Small intestine (tissue), 7 donors: ENCODE data around the gene SLC17A5. TPM values are rescaled to one million over a fixed set of nuclear protein-coding genes. Genes with fewer than 3 reads are reported as not detected.
"Not testable (repeated sequence)": the region's sequence is repeated elsewhere in the genome, so short reads cannot be mapped to it uniquely, and the experiment has no call there.

Experiments
- DNase-seq, 2 donors: peaks; one replicate each; pipeline versions ENCODE4 v3.0.0 to v3.0.0-alpha.2; 2013
- FAIRE-seq: peaks from 2 replicates; lab custom pipeline; 2012; peaks lifted over from hg19 to GRCh38; lab: Jason Lieb, UNC
- H3K27ac ChIP-seq, 3 donors: one replicate each; pipeline ENCODE4 v1.5.1; 2013; ENCODE audit warnings: low read length in 2 of 3, mild to moderate bottlenecking in 2 of 3, control low read depth in 1 of 3, inconsistent platforms in 1 of 3, low read depth in 1 of 3, moderate library complexity in 1 of 3
- H3K27me3 ChIP-seq, 3 donors: one replicate each; pipeline ENCODE4 v1.6.1; 2013; ENCODE audit warnings: low read length in 3 of 3, inconsistent platforms in 1 of 3; ENCODE audit not compliant: control insufficient read depth in 3 of 3, insufficient read depth in 3 of 3
- H3K36me3 ChIP-seq, 3 donors: one replicate each; pipeline ENCODE4 v1.6.1; 2013; ENCODE audit warnings: low read length in 3 of 3, inconsistent platforms in 1 of 3, low read depth in 1 of 3, mild to moderate bottlenecking in 1 of 3, moderate library complexity in 1 of 3; ENCODE audit not compliant: control insufficient read depth in 3 of 3, insufficient read depth in 2 of 3
- H3K4me1 ChIP-seq, 3 donors: one replicate each; pipeline ENCODE4 v1.6.1; 2013; ENCODE audit warnings: low read length in 2 of 3, inconsistent platforms in 1 of 3, low read depth in 1 of 3, mild to moderate bottlenecking in 1 of 3, moderate library complexity in 1 of 3; ENCODE audit not compliant: control insufficient read depth in 3 of 3, insufficient read depth in 2 of 3
- H3K4me3 ChIP-seq, 3 donors: one replicate each; pipeline ENCODE4 v1.5.1; 2013; ENCODE audit warnings: low read length in 3 of 3, control low read depth in 1 of 3, inconsistent platforms in 1 of 3, low read depth in 1 of 3, mild to moderate bottlenecking in 1 of 3, moderate library complexity in 1 of 3
- H3K9me3 ChIP-seq, 2 donors: one replicate each; pipeline ENCODE4 v1.6.1; 2013; ENCODE audit warnings: low read depth in 1 of 2, low read length in 1 of 2; ENCODE audit not compliant: control insufficient read depth in 2 of 2, insufficient read depth in 1 of 2
- WGBS, 3 donors: extraction: QIAGEN DNeasy Blood & Tissue Kit; methylation state at CpG; one replicate each; pipeline ENCODE4 v1.1.7; 2013; 5-methylcytosine and 5-hydroxymethylcytosine counted together
- polyA plus RNA-seq, 4 donors: library from polyadenylated mRNA; stranded (reverse) in 3 of 4; unstranded in 1 of 4; fragments of 200-250 nt in 3 of 4; fragments of 120-200 nt in 1 of 4; gene quantifications; one replicate each; pipeline versions ENCODE4 v1.2.1 to v1.2.3, GENCODE V29; 2013
- donor health status: healthy with polysubstance abuse.
- donor health status: control.
- donor health status: control.
- donor health status: Bipolar disorder and iron deficiency.
- donor health status: healthy.

Gene SLC17A5
- polyA plus RNA-seq, 4 donors: 4.9 to 152 (median 11.5) TPM

GRCh38 chr6:73640179-73640750 lies 13.5 kb downstream of the SLC17A5 start:
- no peak for DNase-seq
- Histone ChIP-seq H3K4me1 (no peaks in the 10 kb centered on the region), H3K27ac (no peak overlapping the region), H3K36me3 (peaks cover 0 to 15% (median 2%) of the 10 kb centered on the region in 3 donors), H3K4me3 (no peak overlapping the region), H3K9me3 (no peaks in the 10 kb centered on the region), H3K27me3 (no peaks in the 10 kb centered on the region)
- no peak for FAIRE-seq
- 96 to 100% (median 99%) methylated on average over 1 of the region's 1 CpG for WGBS, 3 donors

- FAIRE-seq: no peak
- H3K27ac ChIP-seq: no peak overlapping the region
- no peaks in the 10 kb centered on the region for H3K27me3 ChIP-seq
- WGBS, 3 donors: 77 to 86% (median 83%) methylated on average over 4 of the region's 4 CpGs
- no peaks in the 10 kb centered on the region for H3K4me1 ChIP-seq
- no peaks in the 10 kb centered on the region for H3K9me3 ChIP-seq
- DNase-seq: peak in 1 of 2 donors; percentile 16
- peaks cover 0 to 22% (median 4%) of the 10 kb centered on the region in 3 donors for H3K36me3 ChIP-seq
- no peak overlapping the region for H3K4me3 ChIP-seq
These were observed 14.8 kb downstream of the SLC17A5 start for GRCh38 chr6:73639040-73639439.

- FAIRE-seq: no peak
- Histone ChIP-seq H3K36me3 (peaks cover 2 to 33% (median 6%) of the 10 kb centered on the region in 3 donors), H3K27me3 (no peaks in the 10 kb centered on the region), H3K27ac (no peak overlapping the region), H3K4me1 (no peaks in the 10 kb centered on the region), H3K9me3 (no peaks in the 10 kb centered on the region), H3K4me3 (no peak overlapping the region)
- WGBS, 3 donors: 84 to 87% (median 85%) methylated on average over 2 of the region's 2 CpGs
- no peak for DNase-seq
These were observed 16.4 kb downstream of the SLC17A5 start for GRCh38 chr6:73637404-73637803.

GRCh38 chr6:73636048-73636447 lies 17.7 kb downstream of the SLC17A5 start:
- H3K9me3 ChIP-seq: no peaks in the 10 kb centered on the region
- H3K36me3 ChIP-seq: peaks cover 2 to 42% (median 6%) of the 10 kb centered on the region in 3 donors
- no peak for FAIRE-seq

GRCh38 chr6:73632346-73632745 lies 21.4 kb downstream of the SLC17A5 start:
- Histone ChIP-seq H3K4me3 (no peak overlapping the region), H3K27me3 (no peaks in the 10 kb centered on the region), H3K36me3 (peaks cover 4 to 64% (median 6%) of the 10 kb centered on the region in 3 donors), H3K4me1 (no peaks in the 10 kb centered on the region), H3K9me3 (no peaks in the 10 kb centered on the region), H3K27ac (no peak overlapping the region)
- DNase-seq: no peak
- FAIRE-seq: no peak
- 91 to 97% (median 96%) methylated on average over 7 of the region's 7 CpGs for WGBS, 3 donors

More at GRCh38 chr6:73636048-73636447, 17.7 kb downstream of the SLC17A5 start:
- Histone ChIP-seq H3K4me3 (no peak overlapping the region), H3K27ac (no peak overlapping the region), H3K27me3 (no peaks in the 10 kb centered on the region), H3K4me1 (no peaks in the 10 kb centered on the region)
- no peak for DNase-seq

GRCh38 chr6:73631849-73632248 lies 21.9 kb downstream of the SLC17A5 start:
- DNase-seq (no peak), FAIRE-seq (no peak)
- no peaks in the 10 kb centered on the region for H3K9me3 ChIP-seq
- peaks cover 4 to 65% (median 6%) of the 10 kb centered on the region in 3 donors for H3K36me3 ChIP-seq
- H3K4me3 ChIP-seq: no peak overlapping the region
- H3K27me3 ChIP-seq: no peaks in the 10 kb centered on the region
- H3K27ac ChIP-seq: no peak overlapping the region
- 85 to 97% (median 94%) methylated on average over 5 of the region's 5 CpGs for WGBS, 3 donors
- H3K4me1 ChIP-seq: no peaks in the 10 kb centered on the region

GRCh38 chr6:73630401-73630800 lies 23.4 kb downstream of the SLC17A5 start:
- H3K27ac ChIP-seq: no peak overlapping the region
- H3K36me3 ChIP-seq: peaks cover 4 to 61% (median 6%) of the 10 kb centered on the region in 3 donors
- no peaks in the 10 kb centered on the region for H3K9me3 ChIP-seq
- FAIRE-seq (no peak), DNase-seq (no peak)
- WGBS, 3 donors: 83 to 90% (median 89%) methylated on average over 4 of the region's 4 CpGs
- H3K4me3 ChIP-seq: no peak overlapping the region
- H3K4me1 ChIP-seq: no peaks in the 10 kb centered on the region
- no peaks in the 10 kb centered on the region for H3K27me3 ChIP-seq

- H3K4me3 ChIP-seq: no peak overlapping the region
- H3K27me3 ChIP-seq: no peaks in the 10 kb centered on the region
- no peaks in the 10 kb centered on the region for H3K4me1 ChIP-seq
- 94 to 96% (median 94%) methylated on average over 4 of the region's 4 CpGs for WGBS, 3 donors
- H3K36me3 ChIP-seq: peaks cover 0 to 49% (median 6%) of the 10 kb centered on the region in 3 donors
- no peak overlapping the region for H3K27ac ChIP-seq
- no peaks in the 10 kb centered on the region for H3K9me3 ChIP-seq
- FAIRE-seq (no peak), DNase-seq (no peak)
These were observed 28.9 kb downstream of the SLC17A5 start for GRCh38 chr6:73624896-73625295.

GRCh38 chr6:73623480-73623879 lies 30.3 kb downstream of the SLC17A5 start:
- DNase-seq, H3K27me3 ChIP-seq, H3K4me3 ChIP-seq, FAIRE-seq, H3K27ac ChIP-seq, H3K4me1 ChIP-seq, H3K9me3 ChIP-seq: not testable (repeated sequence)
- WGBS, 3 donors: 91 to 100% (median 98%) methylated on average over 8 of the region's 8 CpGs
- peaks cover 0 to 48% (median 3%) of the 10 kb centered on the region in 3 donors for H3K36me3 ChIP-seq
